ENCODE results near the gene PKP4.

DNA sequence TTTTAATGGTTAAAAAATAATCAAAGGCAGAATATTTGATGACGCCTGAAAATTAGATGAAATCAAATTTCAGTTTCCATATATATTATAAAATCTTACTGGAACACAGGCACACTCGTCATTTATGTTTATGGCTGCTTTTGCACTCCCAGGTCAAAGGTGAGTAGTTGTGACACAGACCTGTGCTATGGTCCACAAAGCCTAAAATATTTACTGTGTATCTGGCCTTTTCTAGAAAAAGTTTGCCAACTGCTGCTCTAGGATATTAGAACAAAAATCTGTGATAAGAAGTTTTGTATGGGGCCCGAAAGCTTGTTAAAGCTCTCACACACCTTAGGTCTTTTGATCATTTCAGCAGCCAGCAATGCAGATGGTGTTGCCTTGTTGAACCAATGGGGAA lies 104.3 kb downstream of the PKP4 start:
- TF ChIP-seq EZH2 (IDR thresholded peaks at IDR 0.05) (no peak), POLR2AphosphoS5 (IDR thresholded peaks at IDR 0.05; ENCODE audit: borderline replicate concordance, low read depth, low read length) (no peak), FOXP2 (optimal IDR thresholded peaks at IDR 0.05; ENCODE audit: control extremely low read depth, extremely low read length, insufficient read depth) (no peak)
